NB4 (cell line): ENCODE measurements around the gene CTSD.

Experiments
- CTCF ChIP-seq: IDR thresholded peaks from one replicate; pipeline ENCODE4 v1.5.1; 2012; ENCODE audit warnings: low read depth, low read length
- MAX ChIP-seq: IDR thresholded peaks from 2 replicates; pipeline ENCODE4 v1.6.1; 2011; ENCODE audit warnings: low read depth, low read length
- MYC ChIP-seq: IDR thresholded peaks from 2 replicates; pipeline ENCODE4 v1.6.1; 2011; ENCODE audit warnings: low read depth, low read length
- POLR2A ChIP-seq: IDR thresholded peaks from 2 replicates; pipeline ENCODE4 v1.6.1; 2011; ENCODE audit warnings: mild to moderate bottlenecking; ENCODE audit not compliant: insufficient read length; ENCODE audit errors: extremely low read depth

GRCh38 chr11:1733009-1733715, 30.6 kb downstream of the CTSD start:
- TF ChIP-seq CTCF (no peak), POLR2A (no peak), MYC (no peak), MAX (no peak)
